ENCODE measurements around the gene CADPS2.

The CADPS2 gene

GRCh38 chr7:122886357-122887081 is at the start of gene CADPS2:
Gene CADPS2, minus strand, starts transcription at chr7:122886460. Its CDS starts 123 bp downstream, at chr7:122886337.
- no peak for DNase-seq
- no peak within 1 kb of the TSS for H3K4me3 ChIP-seq (ENCODE audit: low read depth in 1 of 2, low read length in 2 of 2)

GRCh38 chr7:122935620-122936019 is 49.4 kb upstream of the CADPS2 start:
- Histone ChIP-seq H3K36me3 (ENCODE audit: insufficient read depth, low read length) (no peaks in the 10 kb centered on the region), H3K4me3 (ENCODE audit: low read depth in 1 of 2, low read length in 2 of 2) (no peak overlapping the region), H3K9ac (ENCODE audit: low read depth, low read length) (no peak overlapping the region), H3K9me3 (ENCODE audit: insufficient read depth, low read length, severe bottlenecking) (no peaks in the 10 kb centered on the region), H3K4me2 (ENCODE audit: insufficient read depth, low read length) (no peak overlapping the region), H3K27ac (ENCODE audit: low read length) (no peak overlapping the region), H3K79me2 (ENCODE audit: insufficient read depth, low read length) (no peaks in the 10 kb centered on the region), H3K27me3 (ENCODE audit: insufficient read depth, low read length, poor library complexity) (no peaks in the 10 kb centered on the region), H2AFZ (ENCODE audit: low read depth, low read length) (no peak overlapping the region), H4K20me1 (ENCODE audit: insufficient read depth, low read length) (no peaks in the 10 kb centered on the region), H3K4me1 (ENCODE audit: insufficient read depth, low read length) (no peaks in the 10 kb centered on the region)
- ATAC-seq (ENCODE audit: insufficient read depth, low read depth) (no peak), DNase-seq (no peak)
- no peak for TF ChIP-seq CTCF (IDR thresholded peaks at IDR 0.05; ENCODE audit: borderline replicate concordance, extremely low read depth, low read length, poor library complexity, severe bottlenecking)
- no peak for TF ChIP-seq EZH2 (IDR thresholded peaks at IDR 0.05; ENCODE audit: borderline replicate concordance, low read depth, low read length, severe bottlenecking)

More at GRCh38 chr7:122886357-122887081, at the start of gene CADPS2:
- Histone ChIP-seq H3K36me3 (ENCODE audit: insufficient read depth, low read length) (no peaks in the 10 kb centered on the region), H4K20me1 (ENCODE audit: insufficient read depth, low read length) (no peaks in the 10 kb centered on the region), H3K27me3 (ENCODE audit: insufficient read depth, low read length, poor library complexity) (no peaks in the 10 kb centered on the region), H3K79me2 (ENCODE audit: insufficient read depth, low read length) (no peaks in the 10 kb centered on the region), H3K9me3 (ENCODE audit: insufficient read depth, low read length, severe bottlenecking) (no peaks in the 10 kb centered on the region), H3K9ac (ENCODE audit: low read depth, low read length) (no peak within 1 kb of the TSS), H3K4me1 (ENCODE audit: insufficient read depth, low read length) (no peaks in the 10 kb centered on the region), H2AFZ (ENCODE audit: low read depth, low read length) (no peak within 1 kb of the TSS), H3K27ac (ENCODE audit: low read length) (no peak within 1 kb of the TSS), H3K4me2 (ENCODE audit: insufficient read depth, low read length) (no peak within 1 kb of the TSS)
- TF ChIP-seq CTCF (IDR thresholded peaks at IDR 0.05; ENCODE audit: borderline replicate concordance, extremely low read depth, low read length, poor library complexity, severe bottlenecking) (no peak), EZH2 (IDR thresholded peaks at IDR 0.05; ENCODE audit: borderline replicate concordance, low read depth, low read length, severe bottlenecking) (no peak)
- no peak for ATAC-seq (ENCODE audit: insufficient read depth, low read depth)

GRCh38 chr7:122919643-122920181 is 33.5 kb upstream of the CADPS2 start:
- no peaks in the 10 kb centered on the region for H3K4me1 ChIP-seq (ENCODE audit: insufficient read depth, low read length)
- TF ChIP-seq EZH2 (IDR thresholded peaks at IDR 0.05; ENCODE audit: borderline replicate concordance, low read depth, low read length, severe bottlenecking) (no peak), CTCF (IDR thresholded peaks at IDR 0.05; ENCODE audit: borderline replicate concordance, extremely low read depth, low read length, poor library complexity, severe bottlenecking) (no peak)
- no peaks in the 10 kb centered on the region for H3K36me3 ChIP-seq (ENCODE audit: insufficient read depth, low read length)
- H3K4me3 ChIP-seq (ENCODE audit: low read depth in 1 of 2, low read length in 2 of 2), result no peak overlapping the region
- no peak overlapping the region for H3K27ac ChIP-seq (ENCODE audit: low read length)
- H3K9me3 ChIP-seq (ENCODE audit: insufficient read depth, low read length, severe bottlenecking), result no peaks in the 10 kb centered on the region
- DNase-seq (no peak), ATAC-seq (ENCODE audit: insufficient read depth, low read depth) (no peak)
- no peak overlapping the region for H2AFZ ChIP-seq (ENCODE audit: low read depth, low read length)
- H4K20me1 ChIP-seq (ENCODE audit: insufficient read depth, low read length), result no peaks in the 10 kb centered on the region
- H3K27me3 ChIP-seq (ENCODE audit: insufficient read depth, low read length, poor library complexity), result no peaks in the 10 kb centered on the region
- no peak overlapping the region for H3K4me2 ChIP-seq (ENCODE audit: insufficient read depth, low read length)
- no peaks in the 10 kb centered on the region for H3K79me2 ChIP-seq (ENCODE audit: insufficient read depth, low read length)
- no peak overlapping the region for H3K9ac ChIP-seq (ENCODE audit: low read depth, low read length)
